ENCODE results near the gene TTC13.
A peak's percentile ranks its signal among the peaks of the same experiment; 100 is the strongest.

Gene TTC13

DNA sequence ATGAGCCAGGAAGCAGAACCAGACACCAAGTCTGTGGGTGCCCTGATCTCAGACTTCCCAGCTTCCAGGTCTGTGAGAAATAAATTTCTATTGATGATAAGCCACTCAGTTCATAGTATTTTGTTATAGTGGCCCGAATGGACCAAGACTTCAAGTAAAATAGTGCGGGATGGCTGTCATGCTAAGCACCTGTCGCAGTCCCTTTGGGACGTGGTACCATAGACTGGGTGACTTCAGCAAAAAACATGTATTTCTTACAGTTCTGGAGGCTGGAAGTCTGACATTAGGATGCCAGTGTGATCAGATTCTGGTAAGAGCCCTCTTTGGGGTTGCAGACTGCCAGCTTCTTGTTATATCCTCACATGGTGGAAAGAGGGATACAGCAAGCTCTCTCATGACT lies 107.7 kb downstream of the TTC13 start:
- no peak for DNase-seq (ENCODE audit: low spot score)

DNA sequence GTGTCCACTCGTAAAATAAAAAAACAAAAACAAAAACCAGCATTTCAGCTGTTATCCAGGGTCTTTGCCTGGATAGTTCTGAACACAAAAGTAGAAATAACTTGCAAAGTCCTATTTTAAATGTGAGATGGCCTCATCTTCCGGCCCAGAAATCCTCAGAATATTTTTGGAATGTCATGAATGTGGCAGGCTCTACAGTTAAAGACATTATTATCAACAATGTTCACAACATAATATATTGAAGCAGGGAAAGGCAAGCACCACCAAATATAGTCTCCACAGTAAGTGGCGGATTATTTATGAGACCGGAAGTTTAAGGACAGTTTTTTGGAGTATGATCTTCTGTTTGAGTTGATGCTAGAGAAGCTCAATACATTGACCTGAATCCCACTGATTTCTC lies 109.2 kb downstream of the TTC13 start:
- DNase-seq (ENCODE audit: low spot score) = peak; percentile 31

DNA sequence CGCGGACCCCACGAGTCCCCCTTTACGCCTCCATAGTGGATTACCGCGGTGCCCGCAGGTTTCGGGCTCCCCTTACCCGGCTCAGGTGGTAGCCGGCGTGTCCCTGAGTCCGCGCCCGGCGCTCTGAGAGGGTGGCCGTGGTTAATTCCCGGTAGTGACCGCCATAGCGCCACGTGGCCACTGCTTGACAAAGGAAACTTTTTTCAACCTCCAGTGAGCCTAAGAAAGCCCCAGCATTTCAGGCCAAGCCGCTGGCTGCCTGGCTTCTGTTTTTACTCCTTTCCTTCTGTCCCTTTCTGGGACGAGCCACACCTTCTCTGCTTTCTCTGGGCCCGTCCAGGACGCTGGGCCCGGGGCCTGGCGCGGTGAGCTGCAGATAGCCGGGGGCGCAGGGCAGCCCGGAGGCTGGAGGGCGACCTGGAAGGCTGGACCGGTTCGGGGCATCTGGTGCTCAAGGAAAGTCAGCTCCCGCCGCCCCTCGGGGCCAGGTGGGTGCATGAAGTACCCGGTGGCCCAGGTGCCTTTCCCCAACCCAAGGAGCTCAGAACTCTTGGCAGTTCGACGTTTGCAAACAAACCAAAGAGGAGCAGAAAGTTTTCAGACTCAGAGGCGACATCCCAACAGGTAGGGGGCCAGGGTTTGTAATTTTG lies 109.8 kb downstream of the TTC13 start:
- peak; percentile 7 for DNase-seq (ENCODE audit: low spot score)

DNA sequence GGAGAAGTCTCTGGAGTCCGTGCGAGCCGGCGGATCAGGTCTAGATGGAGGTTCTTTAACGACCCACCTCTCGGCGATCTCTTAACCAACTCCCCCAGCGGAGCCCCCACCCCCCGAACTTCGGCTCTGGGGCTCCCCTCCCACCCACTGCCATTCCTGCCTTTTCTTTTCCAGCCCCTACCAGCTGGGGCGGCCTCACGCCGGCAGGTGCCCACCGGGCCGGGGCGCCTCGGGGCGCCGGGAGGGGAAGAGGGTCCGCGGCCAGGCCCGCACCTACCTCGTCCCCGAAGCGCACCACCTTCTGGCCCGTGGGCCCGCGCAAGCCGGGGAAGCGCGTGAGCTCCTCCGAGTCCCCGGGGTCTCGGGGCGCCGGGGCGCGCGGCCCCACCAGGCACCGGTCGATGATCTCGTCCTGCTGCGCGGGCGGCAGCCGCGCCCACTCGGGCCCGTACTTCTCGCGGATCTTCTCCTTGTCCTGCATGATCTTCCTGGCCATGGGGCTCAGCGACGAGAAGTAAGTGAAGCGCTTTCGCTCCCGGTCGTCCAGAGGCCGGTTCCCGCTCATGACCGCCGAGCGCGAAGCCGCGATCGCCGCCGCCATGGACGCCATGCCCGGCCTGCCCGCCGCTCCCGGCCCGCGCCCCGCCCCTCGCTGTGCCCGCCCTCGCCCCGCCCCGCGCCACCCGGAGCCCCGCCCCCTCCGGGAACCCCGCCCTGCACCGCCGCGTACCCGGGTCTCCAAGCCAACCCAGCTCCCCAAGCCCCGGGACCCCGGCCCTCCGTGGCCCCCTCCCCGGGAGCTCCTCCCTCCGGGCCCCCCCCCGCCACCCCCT lies 110.5 kb downstream of the TTC13 start, which contains the start of gene C1orf198:
C1orf198 (minus strand) TSS at position 619 of the 833 bp plus-strand sequence; CDS start at position 610, 9 bp downstream.
- peak; percentile 26 for DNase-seq (ENCODE audit: low spot score)

DNA sequence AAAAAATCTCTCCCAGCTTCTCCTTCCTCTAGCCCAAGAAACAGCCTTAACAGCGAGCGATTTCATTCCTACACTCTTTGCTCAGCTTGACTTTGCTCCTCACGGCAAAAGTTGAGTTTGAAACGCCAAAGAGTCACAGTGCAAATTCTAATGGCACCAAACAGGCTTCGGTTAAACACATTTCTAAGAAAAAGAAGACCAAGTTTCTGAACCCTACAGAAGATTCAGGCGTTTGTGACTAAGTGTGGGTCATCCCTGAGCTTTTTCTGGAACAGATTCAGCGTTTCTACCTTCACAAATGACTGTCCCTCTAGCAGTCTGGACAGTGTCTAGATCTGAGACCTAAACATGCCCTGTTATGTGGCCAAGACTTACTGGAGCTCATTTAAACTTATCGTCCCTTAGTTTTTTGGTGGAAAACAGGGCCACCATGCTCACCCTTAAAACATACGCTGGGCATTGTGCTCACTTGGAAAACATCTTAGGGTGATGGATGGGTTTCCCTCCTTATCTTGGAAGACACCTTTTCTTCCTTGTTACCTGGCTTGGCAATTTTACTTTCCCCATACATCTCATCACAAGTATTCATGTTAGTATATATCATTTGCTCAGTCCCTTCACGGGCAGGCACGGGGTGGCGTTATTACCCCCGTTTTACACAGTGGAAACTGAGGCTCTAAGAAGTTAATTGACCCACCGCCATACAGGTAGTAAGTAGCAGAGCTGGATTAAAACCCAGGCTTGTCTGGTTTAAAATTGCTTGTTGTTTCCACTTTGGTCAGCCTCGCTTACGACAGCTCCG lies 111.4 kb downstream of the TTC13 start:
- peak; percentile 33 for DNase-seq (ENCODE audit: low spot score)

DNA sequence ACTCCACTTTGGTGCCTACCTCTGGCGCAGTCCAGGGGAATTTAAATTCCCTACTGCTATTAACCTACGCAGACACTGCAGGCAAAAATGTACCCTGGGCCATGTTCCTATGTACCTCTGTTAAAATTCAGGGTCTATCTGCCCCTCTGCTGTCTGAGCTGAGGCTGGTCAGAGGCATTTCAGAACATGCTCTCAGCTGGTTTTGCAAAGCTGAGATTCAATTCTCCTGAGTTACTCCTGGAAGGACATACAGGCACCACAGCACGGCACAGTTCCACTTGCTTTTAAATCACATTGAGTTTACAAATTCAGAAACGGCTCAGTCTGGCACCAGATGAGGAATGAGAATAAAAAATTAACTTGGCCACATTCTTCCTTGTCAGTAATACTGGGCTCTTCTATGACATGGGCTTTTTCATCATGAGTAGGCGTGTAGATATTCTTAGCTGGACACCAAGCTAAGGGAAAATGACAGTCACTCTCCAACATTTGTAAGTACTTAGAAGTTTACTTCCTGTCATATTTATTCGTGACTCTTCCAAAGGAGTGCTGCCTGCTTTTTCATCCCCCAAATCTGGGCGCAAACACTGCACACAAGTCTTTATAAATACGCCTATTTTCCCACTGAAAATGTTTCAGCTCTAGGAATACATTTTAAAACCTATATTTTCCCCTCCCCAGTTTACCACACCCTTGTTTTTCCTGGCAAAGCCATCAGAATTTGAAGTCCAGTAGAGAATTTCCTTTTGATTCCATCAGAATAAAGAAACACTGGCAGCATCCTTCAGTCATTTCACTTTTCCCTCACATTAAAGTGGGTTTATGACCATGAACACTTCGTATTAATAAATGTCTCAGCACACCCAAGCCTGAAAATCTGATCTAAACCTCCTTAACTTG lies 112.2 kb downstream of the TTC13 start:
- DNase-seq (ENCODE audit: low spot score) = peak; percentile 41

DNA sequence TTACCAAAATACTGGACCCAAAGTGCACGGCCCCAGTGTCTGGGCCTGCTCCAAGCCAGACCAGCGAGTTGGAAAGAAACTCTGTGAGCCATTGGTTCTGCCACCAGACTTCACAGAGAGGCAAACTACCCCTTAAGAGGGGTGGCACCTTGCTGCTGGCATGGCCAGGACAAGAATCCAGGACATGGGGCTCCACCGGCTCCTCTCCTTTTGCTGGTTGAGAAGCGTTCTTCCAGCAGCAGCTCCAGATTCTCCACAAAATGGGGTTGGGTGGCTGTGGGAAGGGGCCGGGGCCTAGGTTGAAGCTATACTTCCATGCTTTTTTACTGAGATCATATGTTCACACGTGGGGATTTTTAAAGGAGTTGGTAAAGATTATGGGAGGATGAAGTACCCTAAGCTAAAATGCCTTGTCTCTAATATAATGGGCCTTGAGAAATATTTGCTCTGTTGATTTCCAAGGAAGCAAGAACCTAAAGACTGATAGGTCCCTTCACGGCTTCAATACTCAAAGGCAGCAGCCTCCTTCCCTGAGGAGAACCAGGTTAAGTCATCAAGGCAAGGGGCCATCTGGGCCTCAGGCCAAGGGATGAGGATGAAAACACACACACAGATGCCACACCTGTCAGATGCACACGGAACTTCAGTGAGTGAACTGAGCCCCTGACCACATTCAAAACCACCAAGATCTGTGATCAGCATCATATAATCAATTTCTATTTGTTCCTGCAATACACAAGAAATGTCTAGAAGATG lies 113.4 kb downstream of the TTC13 start:
- no peak for DNase-seq (ENCODE audit: low spot score)

DNA sequence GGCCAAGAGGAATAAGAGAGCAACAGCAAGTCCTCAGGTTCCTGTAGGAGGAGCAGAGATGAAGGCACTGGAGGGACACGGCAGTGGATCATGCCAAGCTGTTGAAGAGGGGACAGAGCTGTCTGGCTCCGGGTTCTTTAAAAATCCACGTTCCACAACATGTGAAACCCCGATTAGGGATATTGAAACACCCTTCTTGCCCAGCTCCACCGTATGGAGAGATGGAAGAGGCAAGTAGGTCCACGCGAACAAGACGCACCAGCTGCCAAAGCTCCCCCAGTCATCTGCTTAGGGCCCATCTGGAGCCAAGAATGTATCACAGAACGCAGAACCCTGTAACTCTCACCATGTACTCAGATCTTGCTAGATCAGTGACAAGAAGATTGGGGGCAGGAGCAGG lies 114.2 kb downstream of the TTC13 start:
- DNase-seq (ENCODE audit: low spot score) = no peak

DNA sequence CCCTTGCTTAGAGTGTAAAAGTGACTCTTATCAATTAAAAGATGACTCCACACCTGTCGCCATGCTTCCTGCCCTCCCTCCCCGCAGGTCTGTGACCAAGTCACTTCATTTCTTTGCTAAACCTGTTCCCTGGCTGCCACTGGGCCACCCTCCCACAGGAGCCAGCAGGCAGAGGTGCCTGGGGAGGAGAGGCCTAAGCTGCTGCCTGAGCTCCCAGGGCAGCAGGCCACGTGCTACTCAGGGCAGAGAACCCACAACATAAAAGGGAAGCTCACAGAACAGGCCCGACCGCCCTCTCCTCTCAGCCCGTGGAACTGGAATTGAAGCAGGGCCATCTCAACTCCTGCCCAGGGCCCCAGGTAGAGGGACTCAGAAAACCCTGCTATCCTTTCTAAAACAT lies 115.2 kb downstream of the TTC13 start:
- no peak for DNase-seq (ENCODE audit: low spot score)

DNA sequence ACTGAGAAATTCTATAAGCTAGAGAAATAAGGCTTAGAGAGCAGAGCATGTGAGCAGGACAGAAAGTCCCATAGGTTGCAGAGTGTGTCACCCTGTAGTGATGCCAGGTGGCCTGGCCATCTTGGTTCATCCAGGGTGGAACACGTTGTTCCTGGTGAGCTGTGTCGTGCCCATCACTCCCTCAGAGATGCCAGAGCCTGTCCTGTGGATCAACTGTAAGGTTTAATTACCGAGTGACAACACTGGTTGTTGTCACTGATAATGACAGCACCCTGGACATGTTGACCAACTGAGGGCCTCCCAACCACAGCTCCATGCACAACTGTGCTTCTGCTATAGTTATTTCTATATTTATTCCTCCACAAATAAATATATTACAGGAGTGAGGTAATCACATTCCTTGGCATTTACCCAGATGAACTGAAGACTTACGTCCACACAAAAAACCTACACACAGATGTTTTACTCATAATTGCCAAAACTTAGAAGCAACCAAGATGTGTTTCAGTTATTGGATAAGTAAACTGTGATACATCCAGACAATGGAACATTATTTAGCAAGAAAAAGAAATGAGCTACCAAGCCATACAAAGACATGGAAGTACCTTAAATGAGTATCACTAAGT lies 116.6 kb downstream of the TTC13 start:
- no peak for DNase-seq (ENCODE audit: low spot score)

DNA sequence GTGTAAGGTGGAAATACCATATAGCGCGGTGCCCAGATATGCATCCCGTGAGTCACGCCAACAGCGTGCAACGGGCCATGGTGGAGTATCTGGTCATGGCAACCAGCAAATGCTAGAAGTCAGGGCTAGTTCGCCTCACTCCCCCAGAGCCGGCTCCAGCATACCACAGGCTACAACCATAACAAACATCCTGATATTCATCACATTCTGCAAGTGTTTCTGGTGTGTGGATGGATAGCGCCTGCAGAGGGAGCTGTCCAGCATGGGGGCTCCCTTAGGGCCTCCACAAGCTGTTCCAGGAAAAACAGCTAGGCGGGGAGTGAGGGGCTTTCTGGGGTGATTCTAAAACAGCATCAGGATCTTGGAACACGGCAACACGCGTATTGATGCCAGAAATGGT lies 117.2 kb downstream of the TTC13 start:
- no peak for DNase-seq (ENCODE audit: low spot score)

DNA sequence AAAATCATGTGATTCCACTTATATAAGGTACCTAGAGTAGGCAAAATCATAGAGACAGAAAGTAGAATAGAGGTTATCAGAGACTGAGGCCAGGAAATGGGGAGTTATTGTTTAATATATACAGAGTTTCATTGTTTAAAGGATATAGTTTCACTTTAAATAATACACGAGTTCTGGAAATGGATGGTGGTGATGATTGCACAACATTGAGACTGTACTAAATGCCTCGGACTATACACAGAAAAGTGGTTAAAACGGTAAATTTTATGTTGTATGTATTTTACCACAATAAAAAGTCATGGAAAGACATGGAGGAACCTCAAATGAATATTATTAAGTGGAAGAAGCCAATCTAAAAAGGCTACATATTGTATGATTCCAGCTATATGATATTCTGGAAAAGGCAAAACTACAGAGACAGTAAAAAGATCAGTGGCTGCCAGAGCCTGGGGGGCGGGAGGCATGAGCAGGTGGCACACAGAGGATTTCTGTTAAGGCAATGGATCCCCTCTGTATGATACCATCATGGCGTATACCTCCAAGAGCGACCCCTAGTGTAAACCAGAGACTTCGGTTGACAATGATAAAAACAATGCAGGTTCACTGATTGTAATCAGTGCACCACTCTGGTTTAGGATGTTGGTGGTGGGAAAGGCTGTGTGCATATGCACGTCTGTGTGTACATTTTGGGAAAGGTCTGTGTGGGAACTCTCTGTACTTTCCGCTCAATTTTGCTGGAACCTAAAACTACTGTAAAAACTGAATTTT lies 117.9 kb downstream of the TTC13 start:
- DNase-seq (ENCODE audit: low spot score) = no peak

DNA sequence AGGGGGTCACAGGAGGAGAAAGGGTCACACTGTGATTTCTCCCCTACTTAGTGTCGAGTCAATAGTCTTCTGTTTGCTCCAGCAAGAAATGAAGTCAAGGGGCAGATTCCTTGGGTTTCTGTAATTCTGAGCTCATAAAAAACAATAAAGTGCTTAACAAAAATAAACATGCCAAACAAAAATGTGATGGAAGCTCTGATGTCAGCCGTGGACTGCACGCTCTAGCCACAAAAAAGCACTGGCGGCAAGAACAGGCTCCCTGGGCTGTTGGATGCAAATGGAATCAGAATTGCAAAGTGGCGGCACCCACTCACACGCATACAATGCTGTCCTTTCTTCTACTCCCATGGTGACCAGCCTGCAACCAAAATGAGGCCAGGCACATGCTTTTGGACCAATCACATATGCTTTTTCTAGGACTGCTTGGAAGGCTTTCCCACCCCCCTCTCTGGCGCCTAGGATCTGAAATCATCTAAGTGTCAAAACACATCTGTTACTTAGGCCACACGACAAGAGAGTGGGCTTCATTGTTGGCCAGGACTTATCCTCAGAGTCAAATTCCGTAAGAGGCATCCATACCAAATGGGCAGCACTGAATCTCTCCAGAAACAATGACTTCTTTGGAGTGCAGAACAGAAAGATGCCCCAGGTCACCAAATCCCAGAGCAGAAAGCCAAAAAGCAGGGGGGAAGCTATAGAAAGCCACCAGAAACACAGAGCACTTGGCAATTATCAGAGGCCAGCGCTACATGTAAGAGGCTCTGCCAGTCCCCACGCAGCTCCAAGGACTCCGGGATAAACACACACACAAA lies 119.5 kb downstream of the TTC13 start:
- no peak for DNase-seq (ENCODE audit: low spot score)

DNA sequence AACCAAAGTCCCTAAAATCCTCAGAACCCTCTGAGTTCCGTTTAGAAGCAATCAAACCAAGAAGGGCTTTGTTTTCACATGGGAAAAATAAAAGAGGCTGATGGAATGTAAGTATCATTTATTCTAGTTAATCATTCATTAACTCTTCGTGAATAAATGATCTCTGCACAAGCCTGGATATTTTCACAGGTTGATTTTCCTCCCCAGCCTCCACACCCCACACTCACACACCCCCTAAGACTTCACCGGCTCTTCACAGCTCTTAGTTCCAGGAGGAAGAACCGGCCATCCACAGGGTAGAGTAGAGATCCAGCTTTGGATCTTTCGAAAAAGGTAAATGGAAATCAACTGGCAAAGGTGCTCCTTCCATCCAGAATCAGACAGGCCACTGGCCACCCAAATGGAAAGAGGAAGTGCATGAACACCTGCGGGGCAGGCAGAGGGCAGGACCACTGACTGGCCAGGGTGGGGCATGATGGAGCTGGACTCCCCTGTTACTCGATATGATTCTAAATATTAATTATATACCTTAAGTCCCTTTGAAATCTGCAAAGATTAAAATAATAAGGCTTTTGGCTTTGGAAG lies 120.3 kb downstream of the TTC13 start:
- no peak for DNase-seq (ENCODE audit: low spot score)

DNA sequence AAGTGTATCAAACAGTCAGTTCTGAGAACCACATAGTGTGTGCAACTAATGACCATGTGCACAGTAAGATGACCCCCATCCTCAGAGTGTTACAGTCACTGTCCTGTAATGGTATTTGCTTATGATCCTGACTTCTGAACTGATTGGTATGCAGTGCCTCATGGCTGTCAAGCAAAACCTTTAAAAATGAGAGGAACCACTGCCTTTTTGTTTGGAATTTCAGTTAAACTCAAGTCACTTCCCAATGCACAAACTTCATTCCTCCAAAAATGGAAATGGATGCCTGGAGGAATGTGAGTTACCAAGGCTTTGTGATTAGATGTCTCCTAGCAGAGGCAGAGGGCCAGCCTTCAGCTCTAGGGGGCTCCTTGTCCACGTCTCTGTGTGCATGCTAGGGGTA lies 120.8 kb downstream of the TTC13 start:
- DNase-seq (ENCODE audit: low spot score) = no peak

DNA sequence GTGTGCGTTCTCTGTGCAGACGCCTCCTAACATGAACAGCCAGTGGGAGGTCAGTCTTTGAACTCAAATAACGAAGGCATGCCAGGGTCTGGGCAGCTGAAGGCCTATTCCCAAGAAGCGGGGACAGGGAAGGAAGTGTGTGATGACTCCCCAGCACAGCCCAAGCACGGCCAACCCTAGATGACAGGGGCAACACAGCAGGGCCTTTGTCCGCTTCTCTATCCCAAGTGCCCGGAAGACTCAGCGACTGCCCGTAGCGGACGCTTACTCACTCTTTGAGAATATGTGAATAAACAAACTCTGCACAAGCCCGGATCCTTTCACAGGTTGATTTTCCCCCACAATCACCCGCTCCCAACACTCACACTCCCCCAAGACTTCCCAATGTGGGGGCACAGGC lies 121.6 kb downstream of the TTC13 start:
- DNase-seq (ENCODE audit: low spot score) = no peak

All from kidney capillary endothelial cell (primary cell).